ENCODE data around the gene LDLRAD4. TPM values are rescaled to one million over a fixed set of nuclear protein-coding genes. Genes with fewer than 3 reads are reported as not detected.

The LDLRAD4 gene
- total and polyA plus RNA-seq, 2 experiments from 2014 or later: 0.73 to 1.9 TPM

- no peak overlapping the region for H3K4me3 Mint-ChIP-seq
- H3F3A ChIP-seq (replicated peaks; ENCODE audit: low read depth): no peaks in the 10 kb centered on the region
- no peaks in the 10 kb centered on the region; the same call in 1 of the 2 replicates for H4K20me1 ChIP-seq (replicated peaks; ENCODE audit: insufficient read depth)
- no peak overlapping the region for H3K4me2 ChIP-seq
- no peaks in the 10 kb centered on the region for H3K27me3 ChIP-seq (ENCODE audit: insufficient read depth)
- H3K9me2 ChIP-seq (ENCODE audit: insufficient read depth): no peaks in the 10 kb centered on the region
- H3K27ac Mint-ChIP-seq: no peak overlapping the region
- H3K9me3 Mint-ChIP-seq: no peaks in the 10 kb centered on the region
- no peaks in the 10 kb centered on the region for H3K4me1 ChIP-seq (ENCODE audit: insufficient read depth)
- H3K27ac ChIP-seq (ENCODE audit: low read depth): no peak overlapping the region
- DNase-seq (ENCODE audit: low spot score): no peak
- H3K4me1 Mint-ChIP-seq: no peaks in the 10 kb centered on the region
- no peak overlapping the region for H3K4me3 ChIP-seq
- no peak overlapping the region for H2AFZ ChIP-seq
- no peak for ATAC-seq
- TF ChIP-seq CREB1 (CRISPR knock-in tag; IDR thresholded peaks at IDR 0.05; ENCODE audit: low read depth) (no peak), NANOG (IDR thresholded peaks at IDR 0.05; ENCODE audit: borderline replicate concordance) (no peak), EZH2phosphoT487 (IDR thresholded peaks at IDR 0.05; ENCODE audit: unreplicated experiment) (no peak), EZH2 (IDR thresholded peaks at IDR 0.05; ENCODE audit: low read depth, unreplicated experiment) (no peak), REST (IDR thresholded peaks at IDR 0.05; ENCODE audit: unreplicated experiment) (no peak), STAT1 (IDR thresholded peaks at IDR 0.05; ENCODE audit: unreplicated experiment) (no peak), ZNF462 (CRISPR knock-in tag; IDR thresholded peaks at IDR 0.05) (no peak), ETS1 (IDR thresholded peaks at IDR 0.05) (no peak), JUNB (IDR thresholded peaks at IDR 0.05; ENCODE audit: unreplicated experiment) (no peak)
- no peaks in the 10 kb centered on the region for H3K36me3 ChIP-seq (ENCODE audit: insufficient read depth)
- H3K36me3 Mint-ChIP-seq (ENCODE audit: low read depth): no peaks in the 10 kb centered on the region
- H3K27me3 Mint-ChIP-seq (ENCODE audit: insufficient read depth, low read depth, poor library complexity): peaks cover 2% of the 10 kb centered on the region
- no peaks in the 10 kb centered on the region for H3K79me2 ChIP-seq (replicated peaks; ENCODE audit: insufficient read depth)
Observed at GRCh38 chr18:13583576-13584550, 365.3 kb downstream of the LDLRAD4 start.

Measured in GM23338 (cell line).